ENCODE results near the gene CDCA5.

The CDCA5 gene

GRCh38 chr11:65045061-65045460 lies 38.8 kb downstream of the CDCA5 start:
- DNase-seq (ENCODE audit: low spot score) = no peak

- DNase-seq (ENCODE audit: low spot score) = no peak
These were observed 39.8 kb downstream of the CDCA5 start for GRCh38 chr11:65043881-65044501.

GRCh38 chr11:65042891-65043290 lies 40.9 kb downstream of the CDCA5 start:
- no peak for DNase-seq (ENCODE audit: low spot score)

- peak; percentile 87 for DNase-seq (ENCODE audit: low spot score)
These were observed 42.8 kb downstream of the CDCA5 start, which contains the start of gene SAC3D1 for GRCh38 chr11:65040847-65041622. SAC3D1 (plus strand) TSS chr11:65041210; CDS start chr11:65041293, 83 bp downstream.

GRCh38 chr11:65040520-65040846 lies 43.4 kb downstream of the CDCA5 start:
- no peak for DNase-seq (ENCODE audit: low spot score)

GRCh38 chr11:65036931-65037330 lies 46.9 kb downstream of the CDCA5 start:
- DNase-seq (ENCODE audit: low spot score) = no peak

GRCh38 chr11:65035579-65035978 lies 48.3 kb downstream of the CDCA5 start:
- no peak for DNase-seq (ENCODE audit: low spot score)

- DNase-seq (ENCODE audit: low spot score) = no peak
These were observed 49.4 kb downstream of the CDCA5 start for GRCh38 chr11:65034423-65034822.

GRCh38 chr11:65032216-65032615 lies 51.6 kb downstream of the CDCA5 start:
- no peak for DNase-seq (ENCODE audit: low spot score)
